HL-60/S4 (cell line): ENCODE measurements around the gene MAPK10.
"Not testable (repeated sequence)": the region's sequence is repeated elsewhere in the genome, so short reads cannot be mapped to it uniquely, and the experiment has no call there.

ENCODE experiments used
- in situ Hi-C: fragments of 300-500 bp; cut with MboI; formaldehyde crosslinking; loops from 2 replicates; pipeline ENCODE4 v1.14.3; 2022; ENCODE audit warnings: low sequenced_read_pairs

MAPK10 gene

DNA sequence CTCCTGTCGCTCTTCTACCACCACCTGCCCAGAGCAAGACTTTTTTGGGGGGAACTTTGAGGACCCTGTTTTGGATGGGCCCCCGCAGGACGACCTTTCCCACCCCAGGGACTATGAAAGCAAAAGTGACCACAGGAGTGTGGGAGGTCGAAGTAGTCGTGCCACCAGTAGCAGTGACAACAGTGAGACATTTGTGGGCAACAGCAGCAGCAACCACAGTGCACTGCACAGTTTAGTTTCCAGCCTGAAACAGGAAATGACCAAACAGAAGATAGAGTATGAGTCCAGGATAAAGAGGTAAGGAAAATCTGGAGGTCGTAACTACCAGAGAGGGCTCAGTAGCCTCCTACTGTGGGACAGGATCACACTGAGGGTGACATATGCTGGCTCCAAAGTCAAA is 364.5 kb downstream of the MAPK10 start:
- in situ Hi-C loops, result no loop called here

DNA sequence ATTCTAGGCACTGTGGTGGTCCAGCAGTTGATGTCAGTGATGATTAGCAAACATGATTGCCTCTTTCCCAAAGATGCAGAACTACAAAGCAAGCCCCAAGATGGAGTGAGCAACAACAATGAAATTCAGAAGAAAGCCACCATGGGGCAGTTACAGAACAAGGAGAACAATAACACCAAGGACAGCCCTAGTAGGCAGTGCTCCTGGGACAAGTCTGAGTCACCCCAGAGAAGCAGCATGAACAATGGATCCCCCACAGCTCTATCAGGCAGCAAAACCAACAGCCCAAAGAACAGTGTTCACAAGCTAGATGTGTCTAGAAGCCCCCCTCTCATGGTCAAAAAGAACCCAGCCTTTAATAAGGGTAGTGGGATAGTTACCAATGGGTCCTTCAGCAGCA is 365.3 kb downstream of the MAPK10 start:
- in situ Hi-C loops, result no loop called here

GRCh38 chr4:85993641-85994040 is 366.2 kb downstream of the MAPK10 start:
- in situ Hi-C loops, result no loop called here

GRCh38 chr4:85986266-85986665 is 373.6 kb downstream of the MAPK10 start:
- in situ Hi-C loops, result no loop called here

- in situ Hi-C loops, result no loop called here
These were observed 380.6 kb downstream of the MAPK10 start for GRCh38 chr4:85979276-85979675.

GRCh38 chr4:85970535-85970934 is 389.3 kb downstream of the MAPK10 start:
- in situ Hi-C loops, result no loop called here

DNA sequence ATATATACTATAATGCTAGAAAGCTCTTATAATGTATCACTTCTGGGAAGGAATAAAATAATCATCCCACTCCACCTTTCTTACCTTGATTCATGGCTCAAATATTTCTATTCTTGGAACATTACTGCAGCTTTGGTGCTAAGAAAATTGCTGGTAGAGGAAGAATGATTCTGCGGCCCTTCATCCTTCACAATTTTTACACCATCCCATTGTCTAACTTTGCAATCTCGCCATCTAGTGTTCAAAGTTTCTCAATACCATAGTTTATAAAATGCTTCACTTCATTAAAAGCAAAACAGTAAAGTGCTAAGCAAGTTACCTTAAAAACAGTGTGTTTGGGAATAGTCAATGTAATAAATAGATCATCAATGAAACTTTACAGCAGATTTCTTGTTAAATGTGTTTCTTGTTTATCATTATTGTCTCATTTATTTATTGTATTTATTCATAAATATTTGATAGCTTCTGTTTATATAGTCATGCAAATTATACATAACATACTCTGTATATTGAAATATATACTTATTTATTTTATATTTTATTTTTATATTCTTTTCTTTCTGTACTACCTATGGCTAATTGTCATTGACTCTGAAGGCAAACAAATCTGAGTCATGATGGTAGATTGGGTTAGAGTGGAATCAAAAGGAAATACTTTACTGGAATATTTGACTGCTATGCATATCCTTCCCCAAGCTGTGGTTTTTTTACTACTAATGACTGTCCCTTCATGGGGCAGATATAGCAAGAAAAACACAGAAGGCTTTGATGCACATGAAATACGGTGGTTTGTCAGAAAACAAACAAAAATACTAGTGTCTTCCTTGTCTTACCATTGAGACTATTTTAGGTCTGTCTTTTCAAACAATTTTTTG is 390.7 kb downstream of the MAPK10 start:
- in situ Hi-C loops, result no loop called here

GRCh38 chr4:85967872-85968271 is 392.0 kb downstream of the MAPK10 start:
- in situ Hi-C loops, result no loop called here

GRCh38 chr4:85966373-85966772 is 393.5 kb downstream of the MAPK10 start:
- in situ Hi-C loops, result no loop called here

- in situ Hi-C loops, result no loop called here
These were observed 394.3 kb downstream of the MAPK10 start for GRCh38 chr4:85965529-85965928.

- in situ Hi-C loops, result not testable (repeated sequence)
These were observed 394.8 kb downstream of the MAPK10 start for GRCh38 chr4:85965017-85965416.

- in situ Hi-C loops, result no loop called here
These were observed 395.6 kb downstream of the MAPK10 start for GRCh38 chr4:85964298-85964697.

DNA sequence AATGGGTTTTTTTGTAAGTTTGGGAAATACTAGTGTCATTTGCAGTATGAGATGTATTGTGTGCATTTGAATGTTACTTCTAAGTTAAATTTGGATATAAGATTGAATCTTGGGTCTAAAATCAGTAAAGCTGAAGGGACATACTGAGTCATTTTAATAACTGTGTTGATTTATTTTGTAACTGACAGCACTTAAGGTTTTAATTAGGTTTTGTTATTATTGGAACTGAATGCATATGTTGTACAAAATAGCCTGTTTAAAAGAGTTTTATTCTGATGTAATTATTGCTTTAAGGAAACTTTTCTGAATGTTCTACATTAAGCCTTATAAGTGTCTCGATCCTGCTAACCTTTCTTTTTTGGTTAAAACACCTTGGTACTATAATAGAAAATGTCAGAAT is 396.6 kb downstream of the MAPK10 start:
- in situ Hi-C loops, result no loop called here

- in situ Hi-C loops, result no loop called here
These were observed 398.0 kb downstream of the MAPK10 start for GRCh38 chr4:85961887-85962286.

DNA sequence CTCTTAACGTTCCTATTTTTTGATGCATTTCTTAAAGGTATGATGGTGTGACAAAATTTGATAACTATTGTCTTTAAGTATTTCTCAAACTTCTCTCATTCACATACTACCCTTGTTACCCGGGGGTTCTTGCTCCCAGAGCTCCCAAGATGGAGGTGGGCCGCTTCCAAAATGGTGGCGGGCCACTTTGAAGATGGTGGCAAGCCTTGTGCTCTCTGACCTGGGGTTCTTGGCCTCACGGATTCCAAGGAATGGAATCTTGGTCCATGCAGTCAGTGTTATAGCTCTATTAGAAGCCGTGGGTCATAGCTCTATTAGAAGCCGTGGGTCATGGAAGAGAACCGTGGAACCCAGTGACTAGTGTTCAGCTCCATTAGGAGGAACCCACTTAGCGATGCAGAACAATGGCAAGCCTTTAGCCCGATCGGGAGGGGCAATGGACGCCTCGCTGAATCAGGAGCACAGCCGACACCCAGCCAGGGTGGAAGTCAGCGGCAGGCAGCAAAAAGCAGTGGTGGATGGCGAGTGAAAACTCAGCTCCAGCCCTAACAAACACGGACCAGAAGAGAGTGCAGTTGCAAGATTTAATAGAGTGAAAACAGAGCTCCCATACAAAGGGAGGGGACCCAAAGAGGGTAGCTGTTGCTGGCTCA is 403.4 kb downstream of the MAPK10 start:
- in situ Hi-C loops, result no loop called here

GRCh38 chr4:85955620-85956292 is 404.1 kb downstream of the MAPK10 start:
- in situ Hi-C loops, result no loop called here

DNA sequence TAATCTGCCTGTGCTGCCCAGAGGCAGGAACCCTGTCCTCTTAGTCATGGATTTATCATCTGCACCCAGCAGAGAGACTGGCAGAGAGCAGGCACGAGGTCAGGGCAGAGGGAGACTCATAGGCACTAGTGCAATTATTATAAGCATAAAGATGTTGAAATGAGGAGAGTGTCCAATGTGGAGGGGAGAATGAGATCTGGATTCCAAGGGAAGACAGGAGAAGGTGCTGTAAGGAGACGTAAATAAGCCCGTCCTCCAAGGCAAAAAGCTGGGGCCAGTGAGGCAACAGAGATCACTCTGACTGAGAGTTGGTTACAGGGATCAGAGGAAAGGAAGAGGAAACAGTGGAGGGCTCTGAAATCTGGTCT is 406.2 kb downstream of the MAPK10 start:
- in situ Hi-C loops, result no loop called here

DNA sequence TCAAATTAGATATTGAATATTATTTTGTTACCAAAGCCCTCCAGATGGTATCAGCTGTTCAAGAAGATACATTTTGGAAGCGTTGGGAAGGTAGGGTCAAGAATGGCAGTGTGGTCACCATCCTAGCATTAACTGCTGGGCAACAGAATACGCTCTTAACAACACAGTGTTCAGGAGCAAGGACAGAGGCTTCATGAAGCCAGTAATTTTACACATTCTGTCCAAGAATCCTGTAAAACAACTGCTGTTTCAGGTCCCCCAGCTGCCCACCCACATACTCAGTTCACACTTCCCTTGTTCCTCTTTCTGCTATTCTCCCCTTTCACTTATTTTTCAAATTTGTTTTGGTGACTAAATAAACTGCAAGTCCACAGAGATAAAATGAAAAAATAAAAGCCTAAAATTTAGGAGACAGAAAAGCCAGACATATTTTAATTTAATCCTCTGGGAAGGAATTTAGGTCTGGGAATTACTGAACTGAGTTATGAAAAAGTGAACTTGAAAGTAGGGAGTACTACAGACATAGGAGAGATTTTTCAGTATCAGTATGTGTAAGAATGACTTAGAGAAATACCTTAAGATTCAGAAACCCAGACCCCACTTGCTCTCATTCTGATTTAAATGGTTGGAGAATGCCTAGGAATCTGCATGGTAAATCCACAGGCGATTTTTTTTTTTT is 406.7 kb downstream of the MAPK10 start:
- in situ Hi-C loops, result no loop called here

DNA sequence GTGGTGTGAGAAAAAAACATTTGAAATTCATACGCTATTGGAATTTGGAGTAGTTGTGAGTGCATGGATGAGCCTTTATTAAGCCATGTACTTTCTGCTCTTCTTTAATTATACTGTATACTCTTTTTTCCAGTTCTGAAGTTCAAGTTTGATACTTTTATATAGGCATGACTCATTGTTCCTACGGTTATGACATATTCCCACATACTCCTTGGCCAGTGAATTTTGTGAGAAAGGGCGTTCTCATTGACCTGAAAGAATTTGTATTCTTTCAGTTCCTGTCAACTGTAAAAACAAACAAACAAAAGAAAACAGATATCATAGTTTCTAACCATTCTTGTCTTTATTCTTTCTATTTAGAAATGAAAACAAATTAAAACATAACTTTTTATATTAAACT is 407.3 kb downstream of the MAPK10 start:
- in situ Hi-C loops, result no loop called here

DNA sequence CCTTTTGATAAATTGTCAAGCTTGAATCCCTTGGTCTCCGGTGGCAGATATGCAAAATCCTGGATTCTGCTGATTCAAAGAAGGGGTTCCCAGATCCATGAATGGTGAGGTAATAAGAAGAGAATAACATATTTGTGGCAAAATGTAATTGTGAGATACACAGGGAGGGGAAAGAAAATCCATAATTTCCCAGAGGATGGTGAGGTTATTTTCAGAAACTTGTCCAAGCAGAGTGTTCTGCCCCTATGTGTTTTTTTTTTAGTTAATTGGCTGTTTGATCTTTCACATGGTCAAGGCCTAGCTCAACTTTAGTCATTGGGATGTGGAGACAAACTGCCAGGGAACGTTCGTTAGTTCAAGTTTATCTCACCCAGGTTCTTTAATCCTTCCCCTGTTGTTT is 408.8 kb downstream of the MAPK10 start:
- in situ Hi-C loops, result no loop called here

- in situ Hi-C loops, result no loop called here
These were observed 413.0 kb downstream of the MAPK10 start for GRCh38 chr4:85946821-85947220.
